Ishikawa (cell line): ENCODE data around the gene C2CD4B.

Experiments used
- CEBPB ChIP-seq: IDR thresholded peaks from 2 replicates; pipeline ENCODE4 v1.6.1; 2012
- CREB1 ChIP-seq: IDR thresholded peaks from 2 replicates; pipeline ENCODE4 v1.6.1; 2012; ENCODE audit warnings: low read depth
- EGR1 ChIP-seq: IDR thresholded peaks from 2 replicates; pipeline ENCODE4 v1.6.1; 2012
- EP300 ChIP-seq: IDR thresholded peaks from 2 replicates; pipeline ENCODE4 v1.6.1; 2012; ENCODE audit warnings: borderline replicate concordance
- USF1 ChIP-seq: IDR thresholded peaks from 2 replicates; pipeline ENCODE4 v1.6.1; 2012
- YY1 ChIP-seq: IDR thresholded peaks from 2 replicates; pipeline ENCODE4 v1.6.1; 2012; ENCODE audit warnings: low read depth

DNA sequence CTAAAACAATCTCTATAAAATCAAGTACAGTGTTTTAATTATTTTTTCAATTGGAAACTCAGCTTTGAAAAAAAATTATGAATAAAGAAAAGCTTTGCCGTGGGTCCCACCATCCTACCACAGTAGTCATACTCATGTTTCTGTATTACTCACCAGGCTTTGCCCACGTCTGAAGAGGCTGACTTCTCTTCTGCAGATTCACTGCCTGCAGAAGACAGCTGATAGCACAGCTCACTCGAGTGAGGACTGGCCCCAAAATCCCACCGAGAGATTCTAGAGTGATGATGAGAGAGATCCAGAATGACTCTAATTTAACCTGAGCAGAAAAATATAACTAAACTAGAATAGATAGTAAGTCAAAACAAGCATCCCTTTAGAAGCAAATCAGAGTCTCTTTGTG lies 11.9 kb downstream of the C2CD4B start:
- TF ChIP-seq EP300 (no peak), USF1 (no peak), YY1 (no peak), CEBPB (no peak), CREB1 (no peak), EGR1 (no peak)
